ENCODE results near the gene WDR88.

GRCh38 chr19:33214596-33214995, 82.7 kb downstream of the WDR88 start:
- TF ChIP-seq NFRKB (IDR thresholded peaks at IDR 0.05) (no peak), FOXM1 (IDR thresholded peaks at IDR 0.05; ENCODE audit: borderline replicate concordance) (no peak), SUZ12 (IDR thresholded peaks at IDR 0.05) (no peak)

All from HEK293T (cell line).